HEK293 (cell line): ENCODE results near the gene IGDCC3.

Experiments
- HOXC10 ChIP-seq: sonication (generic); formaldehyde crosslinking; IDR thresholded peaks from 2 replicates; pipeline ENCODE4 v1.8.1; 2023; ENCODE audit warnings: mild to moderate bottlenecking, missing genetic modification reagents
- KLF16 ChIP-seq: fragments of 450-650 bp; formaldehyde crosslinking; IDR thresholded peaks from 2 replicates; pipeline ENCODE4 v1.5.1; 2017; ENCODE audit warnings: missing biosample characterization, missing genetic modification characterization
- RBAK ChIP-seq: fragments of 450-650 bp; formaldehyde crosslinking; IDR thresholded peaks from 2 replicates; pipeline ENCODE4 v1.5.1; 2016; ENCODE audit warnings: missing biosample characterization, missing genetic modification characterization
- SCRT1 ChIP-seq: fragments of 450-650 bp; formaldehyde crosslinking; IDR thresholded peaks from 2 replicates; pipeline ENCODE4 v1.5.1; 2016; ENCODE audit warnings: missing biosample characterization, missing genetic modification characterization, borderline replicate concordance
- SP2 ChIP-seq: fragments of 450-650 bp; formaldehyde crosslinking; IDR thresholded peaks from 2 replicates; pipeline ENCODE4 v1.5.1; 2016; ENCODE audit warnings: missing biosample characterization, missing genetic modification characterization
- TCF7L2 ChIP-seq: IDR thresholded peaks from 2 replicates; pipeline ENCODE4 v1.6.1; 2011; ENCODE audit warnings: low read depth, mild to moderate bottlenecking, inconsistent platforms, low read length, moderate library complexity, borderline replicate concordance
- ZBTB17 ChIP-seq: fragments of 450-650 bp; formaldehyde crosslinking; IDR thresholded peaks from 2 replicates; pipeline ENCODE4 v1.5.1; 2016; ENCODE audit warnings: missing biosample characterization, missing genetic modification characterization
- ZBTB44 ChIP-seq: fragments of 450-650 bp; IDR thresholded peaks from 2 replicates; pipeline ENCODE4 v1.5.1; 2018; ENCODE audit warnings: missing biosample characterization, mild to moderate bottlenecking, missing genetic modification characterization
- ZFP37 ChIP-seq: fragments of 450-650 bp; formaldehyde crosslinking; IDR thresholded peaks from 2 replicates; pipeline ENCODE4 v1.5.1; 2016; ENCODE audit warnings: missing biosample characterization, missing genetic modification characterization
- ZFP69B ChIP-seq: fragments of 450-650 bp; formaldehyde crosslinking; IDR thresholded peaks from 2 replicates; pipeline ENCODE4 v1.5.1; 2016; ENCODE audit warnings: missing biosample characterization, missing genetic modification characterization
- ZNF114 ChIP-seq: fragments of 450-650 bp; formaldehyde crosslinking; IDR thresholded peaks from 2 replicates; pipeline ENCODE4 v1.5.0; 2017; ENCODE audit warnings: missing biosample characterization, missing genetic modification characterization
- ZNF16 ChIP-seq: fragments of 450-650 bp; formaldehyde crosslinking; IDR thresholded peaks from 2 replicates; pipeline ENCODE4 v1.5.1; 2016; ENCODE audit warnings: low read depth, missing biosample characterization, missing genetic modification characterization
- ZNF175 ChIP-seq: fragments of 450-650 bp; formaldehyde crosslinking; IDR thresholded peaks from 2 replicates; pipeline ENCODE4 v1.5.1; 2016; ENCODE audit warnings: missing biosample characterization, missing genetic modification characterization
- ZNF214 ChIP-seq: fragments of 450-650 bp; formaldehyde crosslinking; IDR thresholded peaks from 2 replicates; pipeline ENCODE4 v1.5.1; 2017; ENCODE audit warnings: missing biosample characterization, mild to moderate bottlenecking, missing genetic modification characterization, borderline replicate concordance
- ZNF311 ChIP-seq: fragments of 450-650 bp; formaldehyde crosslinking; IDR thresholded peaks from 2 replicates; pipeline ENCODE4 v1.5.1; 2017; ENCODE audit warnings: missing biosample characterization, missing genetic modification characterization, borderline replicate concordance
- ZNF354C ChIP-seq: fragments of 450-650 bp; formaldehyde crosslinking; IDR thresholded peaks from 2 replicates; pipeline ENCODE4 v1.5.1; 2016; ENCODE audit warnings: missing biosample characterization, missing genetic modification characterization, low read depth, borderline replicate concordance
- ZNF433 ChIP-seq: fragments of 450-650 bp; formaldehyde crosslinking; IDR thresholded peaks from 2 replicates; pipeline ENCODE4 v1.5.1; 2016; ENCODE audit warnings: missing biosample characterization, missing genetic modification characterization, low read depth
- ZNF449 ChIP-seq: fragments of 450-650 bp; formaldehyde crosslinking; IDR thresholded peaks from 2 replicates; pipeline ENCODE4 v1.5.1; 2017; ENCODE audit warnings: missing biosample characterization, mild to moderate bottlenecking, missing genetic modification characterization, moderate library complexity
- ZNF501 ChIP-seq: fragments of 450-650 bp; formaldehyde crosslinking; IDR thresholded peaks from 2 replicates; pipeline ENCODE4 v1.5.1; 2016; ENCODE audit warnings: missing biosample characterization, missing genetic modification characterization
- ZNF513 ChIP-seq: fragments of 450-650 bp; IDR thresholded peaks from 2 replicates; pipeline ENCODE4 v1.5.1; 2018; ENCODE audit warnings: missing biosample characterization, missing genetic modification characterization
- ZNF514 ChIP-seq: fragments of 450-650 bp; formaldehyde crosslinking; IDR thresholded peaks from 2 replicates; pipeline ENCODE4 v1.5.1; 2016; ENCODE audit warnings: missing biosample characterization, missing genetic modification characterization
- ZNF518A ChIP-seq: fragments of 450-650 bp; formaldehyde crosslinking; conservative IDR thresholded peaks from 2 replicates; pipeline ENCODE4 v1.5.1; 2016; ENCODE audit warnings: low read depth, missing biosample characterization, missing genetic modification characterization
- ZNF596 ChIP-seq: fragments of 450-650 bp; IDR thresholded peaks from 2 replicates; pipeline ENCODE4 v1.5.0; 2018; ENCODE audit warnings: missing biosample characterization, mild to moderate bottlenecking, missing genetic modification characterization, moderate library complexity
- ZNF654 ChIP-seq: fragments of 450-650 bp; formaldehyde crosslinking; IDR thresholded peaks from 2 replicates; pipeline ENCODE4 v1.5.1; 2016; ENCODE audit warnings: low read depth, missing biosample characterization, missing genetic modification characterization
- ZNF660 ChIP-seq: fragments of 450-650 bp; IDR thresholded peaks from 2 replicates; pipeline ENCODE4 v1.5.1; 2018; ENCODE audit warnings: missing biosample characterization, mild to moderate bottlenecking, missing genetic modification characterization
- ZNF670 ChIP-seq: fragments of 450-650 bp; formaldehyde crosslinking; IDR thresholded peaks from 2 replicates; pipeline ENCODE4 v1.5.1; 2016; ENCODE audit warnings: missing biosample characterization, missing genetic modification characterization, low read depth
- ZNF768 ChIP-seq: fragments of 450-650 bp; formaldehyde crosslinking; IDR thresholded peaks from 2 replicates; pipeline ENCODE4 v1.5.1; 2018; ENCODE audit warnings: missing biosample characterization, mild to moderate bottlenecking, missing genetic modification characterization
- ZNF776 ChIP-seq: fragments of 450-650 bp; formaldehyde crosslinking; IDR thresholded peaks from 2 replicates; pipeline ENCODE4 v1.5.0; 2017; ENCODE audit warnings: missing biosample characterization, missing genetic modification characterization, borderline replicate concordance
- ZNF785 ChIP-seq: fragments of 450-650 bp; formaldehyde crosslinking; IDR thresholded peaks from 2 replicates; pipeline ENCODE4 v1.5.1; 2016; ENCODE audit warnings: missing biosample characterization, missing genetic modification characterization
- TF ChIP-seq, protein P1 (sequence below): fragments of 450-650 bp; formaldehyde crosslinking; IDR thresholded peaks from 2 replicates; pipeline ENCODE4 v1.5.1; 2016; ENCODE audit warnings: missing biosample characterization, missing genetic modification characterization

Gene IGDCC3

DNA sequence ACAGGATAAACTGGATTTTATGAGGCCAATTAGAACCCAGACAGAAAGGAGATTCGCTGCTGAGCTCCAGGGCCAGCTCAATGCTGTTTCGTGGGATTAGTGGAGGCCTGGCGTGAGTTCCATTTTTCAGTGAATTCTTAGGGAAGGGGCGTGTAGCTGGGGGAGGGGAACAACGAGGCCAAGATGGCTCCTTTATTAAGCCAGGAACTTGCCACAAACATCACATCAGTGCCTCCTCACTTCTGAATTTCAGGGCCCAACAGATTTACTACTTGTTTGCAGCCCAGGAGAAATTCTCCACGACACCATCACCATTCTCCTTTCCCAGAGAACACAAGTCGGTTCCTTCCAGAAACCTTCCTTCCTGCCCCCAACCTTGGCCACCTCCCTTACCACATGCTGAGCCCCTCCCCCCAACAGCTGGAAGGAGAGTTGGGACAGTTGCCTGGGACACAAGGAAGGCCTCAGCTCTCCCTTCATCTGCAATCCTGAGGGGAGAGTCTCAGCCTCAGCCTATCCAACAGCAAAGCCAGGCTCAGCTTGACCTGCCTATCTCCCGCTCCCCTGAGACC lies 39.1 kb upstream of the IGDCC3 start (continued):
- TF ChIP-seq ZNF776 (tag by site-specific recombination) (no peak), ZNF449 (no peak), ZFP37 (tag by site-specific recombination) (no peak), ZNF433 (no peak), ZNF16 (tag by site-specific recombination) (no peak), HOXC10 (CRISPR knock-in tag) (no peak), ZNF175 (tag by site-specific recombination) (no peak), ZNF214 (tag by site-specific recombination) (no peak), KLF16 (peak; percentile 69), ZNF354C (tag by site-specific recombination) (no peak), ZFP69B (no peak), ZNF596 (tag by site-specific recombination) (no peak), ZNF501 (tag by site-specific recombination) (no peak), SCRT1 (tag by site-specific recombination) (no peak), ZNF654 (tag by site-specific recombination) (no peak), ZNF768 (tag by site-specific recombination) (no peak), RBAK (tag by site-specific recombination) (no peak), ZNF514 (tag by site-specific recombination) (no peak), ZNF311 (tag by site-specific recombination) (no peak), ZNF114 (tag by site-specific recombination) (no peak), ZBTB44 (tag by site-specific recombination) (no peak), ZBTB17 (tag by site-specific recombination) (peak; percentile 87), ZNF670 (tag by site-specific recombination) (no peak), TCF7L2 (no peak), ZNF785 (tag by site-specific recombination) (no peak), ZNF660 (tag by site-specific recombination) (no peak), ZNF513 (tag by site-specific recombination) (no peak), SP2 (tag by site-specific recombination) (no peak), ZNF518A (tag by site-specific recombination) (no peak)
- TF ChIP-seq, protein P1, sequence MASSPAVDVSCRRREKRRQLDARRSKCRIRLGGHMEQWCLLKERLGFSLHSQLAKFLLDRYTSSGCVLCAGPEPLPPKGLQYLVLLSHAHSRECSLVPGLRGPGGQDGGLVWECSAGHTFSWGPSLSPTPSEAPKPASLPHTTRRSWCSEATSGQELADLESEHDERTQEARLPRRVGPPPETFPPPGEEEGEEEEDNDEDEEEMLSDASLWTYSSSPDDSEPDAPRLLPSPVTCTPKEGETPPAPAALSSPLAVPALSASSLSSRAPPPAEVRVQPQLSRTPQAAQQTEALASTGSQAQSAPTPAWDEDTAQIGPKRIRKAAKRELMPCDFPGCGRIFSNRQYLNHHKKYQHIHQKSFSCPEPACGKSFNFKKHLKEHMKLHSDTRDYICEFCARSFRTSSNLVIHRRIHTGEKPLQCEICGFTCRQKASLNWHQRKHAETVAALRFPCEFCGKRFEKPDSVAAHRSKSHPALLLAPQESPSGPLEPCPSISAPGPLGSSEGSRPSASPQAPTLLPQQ (tag by site-specific recombination) = peak; percentile 21; the same call in 1 of the 2 replicates
